22Rv1 (cell line): ENCODE results near the gene PEX11G.

Source experiments
- H3K27ac ChIP-seq: fragments of 450-650 bp; 2 replicates; pipeline ENCODE4 v1.5.1; 2017
- CTCF ChIP-seq: fragments of 450-650 bp; IDR thresholded peaks from 2 replicates; pipeline ENCODE4 v1.5.1; 2017; ENCODE audit warnings: mild to moderate bottlenecking
- ZFX ChIP-seq: fragments of 450-650 bp; IDR thresholded peaks from 2 replicates; pipeline ENCODE4 v1.6.1; 2017; ENCODE audit warnings: antibody characterized with exemption, borderline replicate concordance

PEX11G gene

GRCh38 chr19:7519361-7520130 lies 30.7 kb upstream of the PEX11G start:
- TF ChIP-seq ZFX (no peak), CTCF (no peak)
- no peak overlapping the region for H3K27ac ChIP-seq

DNA sequence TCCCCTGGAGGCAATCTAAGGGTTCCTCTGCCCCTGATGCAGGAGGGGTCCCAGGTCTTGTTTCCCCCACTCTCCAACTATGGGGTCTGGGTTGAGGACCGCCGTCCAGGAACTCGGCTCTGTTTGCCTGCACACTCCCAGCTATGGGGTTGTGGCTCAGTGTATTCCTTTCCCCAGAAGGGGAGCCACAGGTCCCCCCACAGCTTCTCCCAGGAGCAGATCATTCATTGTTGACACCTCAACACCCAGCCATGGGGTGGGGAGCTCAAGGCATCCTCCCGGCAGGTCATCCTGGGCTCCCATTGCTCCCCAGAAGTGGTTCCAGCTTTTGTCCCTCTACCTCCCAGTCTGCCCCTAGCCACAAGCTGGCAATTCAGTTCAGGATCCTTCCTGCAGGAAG lies 28.0 kb upstream of the PEX11G start:
- TF ChIP-seq CTCF (no peak), ZFX (no peak)
- peak overlapping the region; percentile 56; the same call in 1 of the 2 replicates for H3K27ac ChIP-seq

DNA sequence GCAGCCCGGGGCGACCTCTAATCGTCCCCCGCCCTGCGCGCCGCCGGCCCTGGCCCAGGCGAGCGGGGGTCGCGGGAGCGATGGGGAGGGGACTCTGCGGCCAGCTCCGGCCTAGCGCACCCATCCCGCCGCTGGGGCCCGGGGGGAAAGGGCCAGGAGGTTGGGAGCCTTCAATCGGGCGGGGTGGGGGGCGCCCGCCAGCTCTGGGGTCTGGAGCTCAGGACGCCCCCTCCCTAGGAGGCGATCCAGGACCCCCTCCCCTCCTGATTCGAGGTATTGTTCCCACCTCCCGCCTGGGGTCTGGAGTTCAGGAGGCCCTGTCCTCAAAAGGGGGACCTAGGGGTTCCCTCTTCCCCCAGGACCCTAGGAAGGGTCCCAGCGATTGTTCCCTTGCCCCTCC lies 27.5 kb upstream of the PEX11G start:
- peak overlapping the region; percentile 56 for H3K27ac ChIP-seq
- TF ChIP-seq CTCF (no peak), ZFX (no peak)

GRCh38 chr19:7515645-7516151 lies 26.9 kb upstream of the PEX11G start, which contains the start of gene ZNF358:
ZNF358 (plus strand) TSS chr19:7516103; CDS start chr19:7519243, 3,140 bp downstream.
- peak within 1 kb of the TSS; percentile 56 for H3K27ac ChIP-seq
- no peak for TF ChIP-seq CTCF
- TF ChIP-seq ZFX = no peak

- H3K27ac ChIP-seq = peak overlapping the region; percentile 56
- TF ChIP-seq ZFX (no peak), CTCF (no peak)
Observed at GRCh38 chr19:7515110-7515644, 26.3 kb upstream of the PEX11G start.

- no peak for TF ChIP-seq CTCF
- H3K27ac ChIP-seq = 0 out of 2 replicates have a peak overlapping the region, but pooled peaks have one; percentile 56
Observed at GRCh38 chr19:7513809-7514642, 25.2 kb upstream of the PEX11G start.
